ENCODE data around the gene TEDDM1.

- TF ChIP-seq CTCF (IDR thresholded peaks at IDR 0.05) (no peak), POLR2A (IDR thresholded peaks at IDR 0.05) (no peak)
Observed at GRCh38 chr1:182386980-182387379, 13.5 kb downstream of the TEDDM1 start.
